HCT116 (cell line): ENCODE data around the gene PDE6G. TPM values are rescaled to one million over a fixed set of nuclear protein-coding genes. Genes with fewer than 3 reads are reported as not detected.

Experiments
- ATAC-seq: fragments of 200-7000 bp; cut with Tn5 transposase; 2 replicates; pipeline ENCODE4 v1.9.1; 2020; ENCODE audit warnings: mild to moderate bottlenecking, moderate library complexity
- BruUV-seq: library from RNA; stranded (reverse); fragments of 400-500 nt; replicated peaks from 2 replicates; lab custom pipeline; 2021; lab: Mats Ljungman, UMichigan
- CTCF ChIA-PET: fragments of 300-600 bp; sonication (Branson Sonifier 250); formaldehyde crosslinking; loops from one replicate; lab custom pipeline; 2021; ENCODE audit warnings: antibody characterized with exemption; lab: Charles Lee
- POLR2A ChIA-PET: fragments of 300-600, 350-600 bp; sonication (Branson Sonifier 250); formaldehyde crosslinking; loops from one replicate; lab custom pipeline; 2021; ENCODE audit warnings: antibody characterized with exemption; lab: Charles Lee
- RAD21 ChIA-PET, 2 experiments: fragments of 300-600 bp; sonication (Branson Sonifier 250); formaldehyde crosslinking; loops; one replicate each; lab custom pipeline; 2023; ENCODE audit warnings: low total read pairs in 2 of 2; ENCODE audit not compliant: uncharacterized antibody in 2 of 2, unreplicated experiment in 2 of 2, low non-redundant PET in 1 of 2; lab: Charles Lee
- DNase-seq: peaks from one replicate; pipeline ENCODE4 v3.0.0-alpha.2; 2010; ENCODE audit warnings: low read depth, low spot score
- H2AFZ ChIP-seq: fragments of 200-600 bp; shearing (Covaris generic), sonication (generic); 2 replicates; pipeline ENCODE4 v1.6.1; 2017; ENCODE audit warnings: low read depth, mixed run types, mixed read lengths, antibody characterized with exemption, low read length; ENCODE audit not compliant: poor library complexity, severe bottlenecking
- H3K27ac ChIP-seq: 2 replicates; pipeline ENCODE4 v1.5.1; 2012; ENCODE audit warnings: low read depth, low read length
- H3K27me3 ChIP-seq: fragments of 200-600 bp; sonication (generic); 2 replicates; pipeline ENCODE4 v1.6.1; 2016; ENCODE audit warnings: mixed run types, low read length, mixed read lengths; ENCODE audit not compliant: insufficient read depth
- H3K36me3 ChIP-seq, 2 experiments: fragments of 200-500 bp in 1 of 2; fragments of 200-600 bp in 1 of 2; sonication (Bioruptor generic) in 1 of 2; sonication (generic) in 1 of 2; 2 replicates each; pipeline versions ENCODE4 v1.5.1 to v1.6.1; 2014 to 2016; ENCODE audit warnings: low read length in 2 of 2, inconsistent platforms in 1 of 2, mixed read lengths in 1 of 2, mixed run types in 1 of 2; ENCODE audit not compliant: insufficient read depth in 2 of 2, control insufficient read depth in 1 of 2
- H3K4me1 ChIP-seq, 2 experiments: fragments of 200-600 bp in 1 of 2; sonication (generic) in 1 of 2; 2 replicates each; pipeline versions ENCODE4 v1.5.1 to v1.6.1; 2012 to 2017; ENCODE audit warnings: low read length in 2 of 2, inconsistent platforms in 1 of 2, mild to moderate bottlenecking in 1 of 2, mixed read lengths in 1 of 2, mixed run types in 1 of 2, moderate library complexity in 1 of 2; ENCODE audit not compliant: insufficient read depth in 2 of 2, control insufficient read depth in 1 of 2
- H3K4me2 ChIP-seq: fragments of 200-600 bp; sonication (generic); 2 replicates; pipeline ENCODE4 v1.6.1; 2017; ENCODE audit warnings: mixed run types, low read length, mixed read lengths
- H3K4me3 ChIP-seq, 2 experiments: fragments of 200-600 bp in 1 of 2; sonication (generic) in 1 of 2; replicated peaks in 1 of 2; 2 replicates each; pipeline ENCODE4 v1.5.1; 2011 to 2016; ENCODE audit warnings: low read length in 2 of 2, control low read depth in 1 of 2, low read depth in 1 of 2, mild to moderate bottlenecking in 1 of 2, mixed read lengths in 1 of 2, mixed run types in 1 of 2
- H3K79me2 ChIP-seq: fragments of 200-600 bp; sonication (generic); 2 replicates; pipeline ENCODE4 v1.6.1; 2017; ENCODE audit warnings: mild to moderate bottlenecking, mixed run types, low read length, moderate library complexity, mixed read lengths; ENCODE audit not compliant: insufficient read depth
- H3K9ac ChIP-seq: fragments of 200-600 bp; sonication (generic); 2 replicates; pipeline ENCODE4 v1.6.1; 2016; ENCODE audit warnings: low read length, mixed read lengths
- H3K9me2 ChIP-seq: fragments of 200-600 bp; sonication (generic), shearing (Covaris generic); 2 replicates; pipeline ENCODE4 v1.6.1; 2017; ENCODE audit warnings: mixed run types, mild to moderate bottlenecking, moderate library complexity; ENCODE audit not compliant: insufficient read depth
- H3K9me3 ChIP-seq, 2 experiments: fragments of 200-500 bp in 1 of 2; fragments of 200-600 bp in 1 of 2; sonication (Bioruptor generic) in 1 of 2; sonication (generic) in 1 of 2; 2 replicates each; pipeline ENCODE4 v1.6.1; 2014 to 2017; ENCODE audit warnings: low read length in 2 of 2, mixed read lengths in 2 of 2, inconsistent platforms in 1 of 2, low read depth in 1 of 2, mild to moderate bottlenecking in 1 of 2, mixed run types in 1 of 2, moderate library complexity in 1 of 2; ENCODE audit not compliant: control insufficient read depth in 1 of 2, insufficient read depth in 1 of 2
- H4K20me1 ChIP-seq: fragments of 200-600 bp; sonication (generic), shearing (Covaris generic); 2 replicates; pipeline ENCODE4 v1.6.1; 2017; ENCODE audit warnings: mixed run types, mild to moderate bottlenecking, moderate library complexity; ENCODE audit not compliant: insufficient read depth
- ATF3 ChIP-seq: IDR thresholded peaks from 2 replicates; pipeline ENCODE4 v1.6.1; 2012
- CBX3 ChIP-seq: IDR thresholded peaks from 2 replicates; pipeline ENCODE4 v1.6.1; 2012; ENCODE audit warnings: low read depth
- CEBPB ChIP-seq: IDR thresholded peaks from 2 replicates; pipeline ENCODE4 v1.6.1; 2012; ENCODE audit warnings: low read depth
- EGR1 ChIP-seq: IDR thresholded peaks from 2 replicates; pipeline ENCODE4 v1.6.1; 2012; ENCODE audit warnings: low read depth
- ELF1 ChIP-seq: IDR thresholded peaks from 2 replicates; pipeline ENCODE4 v1.6.1; 2012; ENCODE audit warnings: low read depth, borderline replicate concordance
- EZH2 ChIP-seq: fragments of 200-600 bp; sonication (generic); IDR thresholded peaks from 2 replicates; pipeline ENCODE4 v1.6.1; 2017; ENCODE audit warnings: antibody characterized with exemption, mixed run types
- FOSL1 ChIP-seq: IDR thresholded peaks from 2 replicates; pipeline ENCODE4 v1.6.1; 2012; ENCODE audit warnings: low read depth
- JUND ChIP-seq: IDR thresholded peaks from 2 replicates; pipeline ENCODE4 v1.6.1; 2012
- POLR2AphosphoS5 ChIP-seq: IDR thresholded peaks from 2 replicates; pipeline ENCODE4 v1.6.1; 2011; ENCODE audit warnings: mild to moderate bottlenecking, low read depth, low read length, moderate library complexity
- SIN3A ChIP-seq: IDR thresholded peaks from 2 replicates; pipeline ENCODE4 v1.6.1; 2012; ENCODE audit warnings: low read depth
- SP1 ChIP-seq: IDR thresholded peaks from 2 replicates; pipeline ENCODE4 v1.6.1; 2012; ENCODE audit warnings: low read depth
- ZNF274 ChIP-seq: fragments of 200-500 bp; sonication (Bioruptor generic); IDR thresholded peaks from 2 replicates; pipeline ENCODE4 v1.6.1; 2014; ENCODE audit warnings: mild to moderate bottlenecking, low read depth, low read length, inconsistent platforms
- intact Hi-C: fragments of 100-400 bp; cut with micrococcal nuclease; formaldehyde crosslinking; loops from 2 replicates; pipeline ENCODE4 v1.10.0; 2022
- total RNA-seq: library from RNA; stranded (reverse); gene quantifications from one replicate; pipeline ENCODE4 v1.2.1, GENCODE V29; 2021; ENCODE audit not compliant: unreplicated experiment
- TF ChIP-seq, protein P1 (sequence below): IDR thresholded peaks from 2 replicates; pipeline ENCODE4 v1.6.1; 2011; ENCODE audit warnings: mild to moderate bottlenecking, low read length, moderate library complexity; ENCODE audit not compliant: insufficient replicate concordance; ENCODE audit errors: extremely low read depth
- TF ChIP-seq, protein P2 (sequence below): IDR thresholded peaks from 2 replicates; pipeline ENCODE4 v1.6.1; 2012
- TF ChIP-seq, protein P3 (sequence below): IDR thresholded peaks from 2 replicates; pipeline ENCODE4 v1.6.1; 2012; ENCODE audit warnings: low read depth

The PDE6G gene
- total RNA-seq, 1 experiment from 2014 or later = not detected

GRCh38 chr17:81635431-81635830 lies 20.9 kb downstream of the PDE6G start:
- DNase-seq = peak; percentile 51
- POLR2A ChIA-PET = no interaction called here
- ATAC-seq = peak; percentile 53
- no peaks in the 10 kb centered on the region for H3K27me3 ChIP-seq
- H3K4me1 ChIP-seq = peaks cover 12 to 26% of the 10 kb centered on the region in 2 experiments
- CTCF ChIA-PET = no interaction called here
- BruUV-seq = TSS peak; percentile 76
- RAD21 ChIA-PET = no interaction called here
- H3K79me2 ChIP-seq = peaks cover 63% of the 10 kb centered on the region
- peak overlapping the region; percentile 74 to 94 for H3K4me3 ChIP-seq
- no peak overlapping the region for H2AFZ ChIP-seq
- intact Hi-C loops = no loop called here
- TF ChIP-seq ATF3 (no peak), SP1 (peak; percentile 47; the same call in 1 of the 2 replicates), SIN3A (no peak; the same call in 1 of the 2 replicates), EZH2 (no peak), POLR2AphosphoS5 (no peak), CEBPB (no peak), ELF1 (no peak), JUND (peak; percentile 55), FOSL1 (peak; percentile 47), EGR1 (peak; percentile 76), ZNF274 (no peak), CBX3 (peak; percentile 40; the same call in 1 of the 2 replicates)
- TF ChIP-seq, protein P1, sequence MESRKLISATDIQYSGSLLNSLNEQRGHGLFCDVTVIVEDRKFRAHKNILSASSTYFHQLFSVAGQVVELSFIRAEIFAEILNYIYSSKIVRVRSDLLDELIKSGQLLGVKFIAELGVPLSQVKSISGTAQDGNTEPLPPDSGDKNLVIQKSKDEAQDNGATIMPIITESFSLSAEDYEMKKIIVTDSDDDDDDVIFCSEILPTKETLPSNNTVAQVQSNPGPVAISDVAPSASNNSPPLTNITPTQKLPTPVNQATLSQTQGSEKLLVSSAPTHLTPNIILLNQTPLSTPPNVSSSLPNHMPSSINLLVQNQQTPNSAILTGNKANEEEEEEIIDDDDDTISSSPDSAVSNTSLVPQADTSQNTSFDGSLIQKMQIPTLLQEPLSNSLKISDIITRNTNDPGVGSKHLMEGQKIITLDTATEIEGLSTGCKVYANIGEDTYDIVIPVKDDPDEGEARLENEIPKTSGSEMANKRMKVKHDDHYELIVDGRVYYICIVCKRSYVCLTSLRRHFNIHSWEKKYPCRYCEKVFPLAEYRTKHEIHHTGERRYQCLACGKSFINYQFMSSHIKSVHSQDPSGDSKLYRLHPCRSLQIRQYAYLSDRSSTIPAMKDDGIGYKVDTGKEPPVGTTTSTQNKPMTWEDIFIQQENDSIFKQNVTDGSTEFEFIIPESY = no peak
- TF ChIP-seq, protein P2, sequence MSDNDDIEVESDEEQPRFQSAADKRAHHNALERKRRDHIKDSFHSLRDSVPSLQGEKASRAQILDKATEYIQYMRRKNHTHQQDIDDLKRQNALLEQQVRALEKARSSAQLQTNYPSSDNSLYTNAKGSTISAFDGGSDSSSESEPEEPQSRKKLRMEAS = no peak
- TF ChIP-seq, protein P3, sequence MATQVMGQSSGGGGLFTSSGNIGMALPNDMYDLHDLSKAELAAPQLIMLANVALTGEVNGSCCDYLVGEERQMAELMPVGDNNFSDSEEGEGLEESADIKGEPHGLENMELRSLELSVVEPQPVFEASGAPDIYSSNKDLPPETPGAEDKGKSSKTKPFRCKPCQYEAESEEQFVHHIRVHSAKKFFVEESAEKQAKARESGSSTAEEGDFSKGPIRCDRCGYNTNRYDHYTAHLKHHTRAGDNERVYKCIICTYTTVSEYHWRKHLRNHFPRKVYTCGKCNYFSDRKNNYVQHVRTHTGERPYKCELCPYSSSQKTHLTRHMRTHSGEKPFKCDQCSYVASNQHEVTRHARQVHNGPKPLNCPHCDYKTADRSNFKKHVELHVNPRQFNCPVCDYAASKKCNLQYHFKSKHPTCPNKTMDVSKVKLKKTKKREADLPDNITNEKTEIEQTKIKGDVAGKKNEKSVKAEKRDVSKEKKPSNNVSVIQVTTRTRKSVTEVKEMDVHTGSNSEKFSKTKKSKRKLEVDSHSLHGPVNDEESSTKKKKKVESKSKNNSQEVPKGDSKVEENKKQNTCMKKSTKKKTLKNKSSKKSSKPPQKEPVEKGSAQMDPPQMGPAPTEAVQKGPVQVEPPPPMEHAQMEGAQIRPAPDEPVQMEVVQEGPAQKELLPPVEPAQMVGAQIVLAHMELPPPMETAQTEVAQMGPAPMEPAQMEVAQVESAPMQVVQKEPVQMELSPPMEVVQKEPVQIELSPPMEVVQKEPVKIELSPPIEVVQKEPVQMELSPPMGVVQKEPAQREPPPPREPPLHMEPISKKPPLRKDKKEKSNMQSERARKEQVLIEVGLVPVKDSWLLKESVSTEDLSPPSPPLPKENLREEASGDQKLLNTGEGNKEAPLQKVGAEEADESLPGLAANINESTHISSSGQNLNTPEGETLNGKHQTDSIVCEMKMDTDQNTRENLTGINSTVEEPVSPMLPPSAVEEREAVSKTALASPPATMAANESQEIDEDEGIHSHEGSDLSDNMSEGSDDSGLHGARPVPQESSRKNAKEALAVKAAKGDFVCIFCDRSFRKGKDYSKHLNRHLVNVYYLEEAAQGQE = no peak
- TF ChIP-seq, all 23 proteins: peak for 5
- peaks cover 14% of the 10 kb centered on the region; the same call in 1 of the 2 replicates for H4K20me1 ChIP-seq
- H3K9me2 ChIP-seq = no peaks in the 10 kb centered on the region
- peak overlapping the region; percentile 83 for H3K27ac ChIP-seq
- peak overlapping the region; percentile 97 for H3K9ac ChIP-seq
- H3K4me2 ChIP-seq = peak overlapping the region; percentile 80
- H3K9me3 ChIP-seq = no peaks in the 10 kb centered on the region
- peaks cover 3 to 4% of the 10 kb centered on the region in 2 experiments; a peak in 1 of 4 replicates for H3K36me3 ChIP-seq
